Tibial nerve (tissue), 4 donors: ENCODE measurements around the gene KCNK10. TPM values are rescaled to one million over a fixed set of nuclear protein-coding genes. Genes with fewer than 3 reads are reported as not detected.

Experiments used
- DNase-seq, 2 donors: peaks; one replicate each; pipeline ENCODE4 v3.0.0-alpha.2; 2019; ENCODE audit warnings: low spot score in 2 of 2
- H3K27ac ChIP-seq, 4 donors: fragments of 200-600 bp; sonication (generic) in 3 of 4; one replicate each; pipeline ENCODE4 v1.5.1; 2017 to 2019; ENCODE audit warnings: mild to moderate bottlenecking in 1 of 4
- H3K27me3 ChIP-seq, 2 donors: fragments of 200-600 bp; sonication (generic) in 1 of 2; one replicate each; pipeline versions ENCODE4 v1.5.1 to v1.6.0; 2017 to 2019
- H3K36me3 ChIP-seq, 3 donors: fragments of 200-600 bp; sonication (generic); one replicate each; pipeline ENCODE4 v1.5.1; 2018 to 2019
- H3K4me1 ChIP-seq, 4 donors: fragments of 200-600 bp; sonication (generic) in 3 of 4; one replicate each; pipeline ENCODE4 v1.5.1; 2017 to 2019
- H3K4me3 ChIP-seq, 4 donors: fragments of 200-600 bp; sonication (generic) in 3 of 4; one replicate each; pipeline ENCODE4 v1.5.1; 2017 to 2019; ENCODE audit warnings: mild to moderate bottlenecking in 1 of 4, moderate library complexity in 1 of 4
- H3K9me3 ChIP-seq, 4 donors: fragments of 200-600 bp; sonication (generic) in 3 of 4; one replicate each; pipeline ENCODE4 v1.5.1; 2017 to 2019
- CTCF ChIP-seq, 5 experiments: fragments of 200-600 bp in 3 of 5; fragments of 450-650 bp in 2 of 5; sonication (generic) in 3 of 5; IDR thresholded peaks; one replicate each; pipeline ENCODE4 v1.5.1; 2016 to 2019; ENCODE audit warnings: antibody characterized with exemption in 5 of 5, mild to moderate bottlenecking in 3 of 5, moderate library complexity in 2 of 5
- EP300 ChIP-seq, 2 donors: sonication (generic); formaldehyde crosslinking; IDR thresholded peaks; one replicate each; pipeline ENCODE4 v1.6.1; 2017; ENCODE audit warnings: antibody characterized with exemption in 2 of 2, mild to moderate bottlenecking in 1 of 2
- POLR2A ChIP-seq, 2 donors: fragments of 450-650 bp; IDR thresholded peaks; one replicate each; pipeline ENCODE4 v1.6.1; 2017; ENCODE audit warnings: antibody characterized with exemption in 2 of 2, mild to moderate bottlenecking in 2 of 2, moderate library complexity in 2 of 2
- WGBS, 2 donors: methylation state at CpG; one replicate each; pipeline ENCODE4 v1.1.5; 2018; 5-methylcytosine and 5-hydroxymethylcytosine counted together
- total RNA-seq, 4 donors: library from RNA; depleted of rRNA; stranded (reverse); fragments of >200 nt; gene quantifications; one replicate each; pipeline ENCODE4 v1.1.0, GENCODE V29; 2016

Gene KCNK10
- total RNA-seq, 4 donors from 2014 or later: not detected

GRCh38 chr14:88154321-88154720 is 168.7 kb downstream of the KCNK10 start:
- H3K4me3 ChIP-seq: no peak overlapping the region
- no peak for DNase-seq
- WGBS, 2 donors: 85 to 86% methylated on average over 4 of the region's 4 CpGs
- H3K9me3 ChIP-seq: no peaks in the 10 kb centered on the region
- H3K36me3 ChIP-seq: no peaks in the 10 kb centered on the region
- H3K27me3 ChIP-seq: no peaks in the 10 kb centered on the region
- H3K27ac ChIP-seq: no peak overlapping the region
- no peaks in the 10 kb centered on the region for H3K4me1 ChIP-seq
- TF ChIP-seq EP300 (IDR thresholded peaks at IDR 0.05) (no peak), POLR2A (IDR thresholded peaks at IDR 0.05) (no peak), CTCF (IDR thresholded peaks at IDR 0.05) (no peak)

GRCh38 chr14:88146881-88147649 is 176.0 kb downstream of the KCNK10 start:
- no peak for DNase-seq
- Histone ChIP-seq H3K27ac (no peak overlapping the region), H3K36me3 (no peaks in the 10 kb centered on the region), H3K27me3 (no peaks in the 10 kb centered on the region), H3K4me1 (no peaks in the 10 kb centered on the region), H3K9me3 (no peaks in the 10 kb centered on the region), H3K4me3 (no peak overlapping the region)
- TF ChIP-seq EP300 (IDR thresholded peaks at IDR 0.05): no peak
- no peak for TF ChIP-seq POLR2A (IDR thresholded peaks at IDR 0.05)
- TF ChIP-seq CTCF (IDR thresholded peaks at IDR 0.05): no peak
- 75 to 80% methylated on average over 3 to 4 of the region's 8 CpGs for WGBS, 2 donors

GRCh38 chr14:88143810-88144209 is 179.3 kb downstream of the KCNK10 start:
- Histone ChIP-seq H3K9me3 (no peaks in the 10 kb centered on the region), H3K36me3 (no peaks in the 10 kb centered on the region), H3K27me3 (no peaks in the 10 kb centered on the region), H3K4me1 (no peaks in the 10 kb centered on the region), H3K27ac (no peak overlapping the region), H3K4me3 (no peak overlapping the region)
- no peak for TF ChIP-seq EP300 (IDR thresholded peaks at IDR 0.05)
- no peak for TF ChIP-seq POLR2A (IDR thresholded peaks at IDR 0.05)
- TF ChIP-seq CTCF (IDR thresholded peaks at IDR 0.05): no peak
- 51 to 72% methylated on average over 2 of the region's 2 CpGs for WGBS, 2 donors
- DNase-seq: no peak

GRCh38 chr14:88142997-88143396 is 180.1 kb downstream of the KCNK10 start:
- H3K9me3 ChIP-seq: no peaks in the 10 kb centered on the region
- H3K4me3 ChIP-seq: no peak overlapping the region
- no peaks in the 10 kb centered on the region for H3K4me1 ChIP-seq
- no peak for TF ChIP-seq POLR2A (IDR thresholded peaks at IDR 0.05)
- no peak for TF ChIP-seq CTCF (IDR thresholded peaks at IDR 0.05)
- TF ChIP-seq EP300 (IDR thresholded peaks at IDR 0.05): no peak
- DNase-seq: no peak
- no peaks in the 10 kb centered on the region for H3K27me3 ChIP-seq
- no peak overlapping the region for H3K27ac ChIP-seq
- WGBS, 2 donors: 57 to 74% methylated on average over 7 of the region's 7 CpGs
- no peaks in the 10 kb centered on the region for H3K36me3 ChIP-seq

GRCh38 chr14:88140874-88141273 is 182.2 kb downstream of the KCNK10 start:
- no peak overlapping the region for H3K27ac ChIP-seq
- H3K4me1 ChIP-seq: no peaks in the 10 kb centered on the region
- no peaks in the 10 kb centered on the region for H3K9me3 ChIP-seq
- TF ChIP-seq CTCF (IDR thresholded peaks at IDR 0.05): no peak
- no peak for TF ChIP-seq EP300 (IDR thresholded peaks at IDR 0.05)
- H3K4me3 ChIP-seq: no peak overlapping the region
- no peaks in the 10 kb centered on the region for H3K27me3 ChIP-seq
- no peaks in the 10 kb centered on the region for H3K36me3 ChIP-seq
- 66 to 76% methylated on average over 3 of the region's 3 CpGs for WGBS, 2 donors
- DNase-seq: no peak
